OCI-M2 (cell line): ENCODE data around the gene DTYMK.
"Not testable (repeated sequence)": the region's sequence is repeated elsewhere in the genome, so short reads cannot be mapped to it uniquely, and the experiment has no call there.

Experiments used
- DNase-seq: peaks from one replicate; lab custom pipeline; 2025; ENCODE audit not compliant: unreplicated experiment; lab: John Stamatoyannopoulos, UW

Gene DTYMK, protein sequence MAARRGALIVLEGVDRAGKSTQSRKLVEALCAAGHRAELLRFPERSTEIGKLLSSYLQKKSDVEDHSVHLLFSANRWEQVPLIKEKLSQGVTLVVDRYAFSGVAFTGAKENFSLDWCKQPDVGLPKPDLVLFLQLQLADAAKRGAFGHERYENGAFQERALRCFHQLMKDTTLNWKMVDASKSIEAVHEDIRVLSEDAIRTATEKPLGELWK

GRCh38 chr2:241686650-241687425 is at the start of gene DTYMK:
Gene DTYMK, minus strand, starts transcription at chr2:241686815. Its CDS starts 32 bp downstream, at chr2:241686783.
- peak; percentile 62 for DNase-seq

- DNase-seq: no peak
Observed at GRCh38 chr2:241736111-241736510, 49.5 kb upstream of the DTYMK start.

DNA sequence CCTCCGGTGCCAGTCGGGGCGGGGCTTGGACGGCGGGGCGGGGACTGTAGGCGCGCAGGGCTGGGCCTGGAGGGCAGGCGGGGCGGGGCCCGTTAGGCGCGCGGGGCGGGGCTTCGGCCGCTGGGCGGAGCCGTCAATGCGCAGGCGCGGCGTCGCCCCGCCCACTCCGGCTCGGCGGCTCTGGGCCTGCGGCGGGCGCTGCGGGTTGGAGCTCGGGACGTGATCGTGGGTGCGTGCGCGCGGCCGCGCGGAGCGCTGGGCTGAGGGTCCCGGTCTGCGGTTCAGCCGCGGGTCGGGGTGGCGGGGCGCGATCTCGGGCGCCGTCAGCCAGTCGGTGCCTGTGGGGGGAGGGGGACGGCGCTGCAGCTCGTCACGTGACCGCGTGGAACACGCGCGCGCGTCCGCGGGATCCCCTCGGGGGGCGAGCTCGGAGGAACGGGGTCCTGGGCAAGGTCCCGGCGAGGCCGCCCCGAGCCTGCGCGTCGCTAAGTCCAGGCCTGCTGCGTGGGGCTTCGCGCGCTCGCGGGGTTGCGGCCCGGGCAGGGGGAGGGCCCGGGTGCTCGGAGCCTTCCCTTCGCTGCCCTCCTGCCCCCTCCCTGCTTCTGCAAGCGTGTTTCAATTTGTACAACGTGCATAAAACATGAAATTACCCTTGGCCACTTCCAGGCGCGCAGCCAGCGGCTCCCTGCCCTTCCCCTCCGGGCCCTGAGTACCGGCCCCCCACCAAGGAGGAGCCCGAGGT is 48.0 kb upstream of the DTYMK start, which contains the start of gene D2HGDH:
Gene D2HGDH (plus strand): TSS at position 164 of the 742 bp plus-strand sequence. CDS start 595 bp downstream, outside the sequence.
- peak; percentile 23 for DNase-seq

DNA sequence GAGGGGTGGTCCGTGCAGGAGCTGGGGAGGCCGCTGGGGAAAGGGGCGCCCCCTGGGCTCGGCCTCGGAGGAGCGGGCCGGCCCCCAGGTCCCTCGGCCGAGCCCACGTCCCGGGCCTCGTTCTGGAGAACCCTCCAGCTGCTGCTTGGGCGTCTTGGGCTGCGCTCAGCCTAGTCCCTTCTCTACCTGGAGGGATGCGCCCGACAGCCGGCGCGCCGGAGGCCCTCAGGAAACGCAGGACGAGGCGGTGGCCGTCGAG is 47.5 kb upstream of the DTYMK start:
- DNase-seq: no peak

DNA sequence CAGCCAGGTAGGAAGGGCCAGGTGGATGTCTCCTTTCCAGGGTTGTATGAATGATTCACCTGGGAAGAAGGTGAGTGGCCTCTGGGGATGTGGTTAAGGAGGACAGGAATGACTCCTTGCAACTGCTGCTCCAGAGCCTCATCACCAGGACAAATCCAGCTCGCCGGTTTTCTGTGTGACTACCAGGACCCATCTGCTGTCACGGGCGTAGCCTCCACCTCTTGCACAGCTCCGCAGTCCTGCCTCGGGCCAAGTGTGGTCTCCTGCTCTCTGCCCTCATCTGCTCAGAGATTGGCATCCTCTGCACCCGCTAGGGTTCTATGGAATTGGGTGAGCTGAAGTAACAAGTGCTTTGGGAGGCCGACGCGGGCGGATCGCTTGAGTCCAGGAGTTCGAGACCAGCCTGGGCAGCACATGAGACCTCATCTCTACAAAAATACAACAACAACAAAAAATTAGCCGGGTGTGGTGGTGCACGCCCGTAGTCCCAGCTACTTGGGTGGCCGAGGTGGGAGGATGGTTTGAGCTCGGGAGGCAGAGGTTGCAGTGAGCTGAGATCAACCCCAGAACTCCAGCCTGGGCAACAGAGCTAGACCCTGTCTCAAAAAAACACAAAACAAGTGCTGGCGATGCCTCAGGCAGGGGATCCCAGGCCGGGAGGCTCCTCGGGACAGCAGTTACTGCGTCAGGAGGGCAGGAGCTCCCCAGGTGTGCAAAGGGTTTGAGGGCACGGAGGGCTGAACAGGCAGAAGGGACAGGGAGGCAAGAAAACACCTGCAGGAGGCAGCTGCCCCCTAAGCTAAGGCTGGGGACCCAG is 47.0 kb upstream of the DTYMK start:
- DNase-seq: no peak

- DNase-seq: not testable (repeated sequence)
Observed at GRCh38 chr2:241732513-241733186, 46.0 kb upstream of the DTYMK start.

- DNase-seq: no peak
Observed at GRCh38 chr2:241730671-241731293, 44.2 kb upstream of the DTYMK start.

DNA sequence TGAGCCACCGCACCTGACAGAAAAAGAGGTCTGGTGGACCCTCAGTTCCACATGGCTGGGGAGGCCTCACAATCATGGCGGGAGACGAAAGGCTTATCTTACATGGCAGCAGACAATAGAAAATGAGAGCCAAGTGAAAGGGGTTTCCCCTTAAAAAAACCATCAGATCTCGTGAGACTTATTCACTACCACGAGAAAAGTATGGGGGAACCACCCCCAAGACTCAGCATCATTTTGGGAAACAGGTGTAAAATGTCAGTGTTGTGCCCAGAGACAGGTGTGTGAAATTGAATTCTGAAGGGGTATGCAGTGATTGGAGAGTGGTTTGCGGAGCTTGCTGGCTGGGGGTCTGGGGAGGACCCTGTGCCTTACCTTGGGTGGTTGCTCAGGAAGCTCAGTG is 43.3 kb upstream of the DTYMK start:
- DNase-seq: no peak

- no peak for DNase-seq
Observed at GRCh38 chr2:241728627-241729026, 42.0 kb upstream of the DTYMK start.

DNA sequence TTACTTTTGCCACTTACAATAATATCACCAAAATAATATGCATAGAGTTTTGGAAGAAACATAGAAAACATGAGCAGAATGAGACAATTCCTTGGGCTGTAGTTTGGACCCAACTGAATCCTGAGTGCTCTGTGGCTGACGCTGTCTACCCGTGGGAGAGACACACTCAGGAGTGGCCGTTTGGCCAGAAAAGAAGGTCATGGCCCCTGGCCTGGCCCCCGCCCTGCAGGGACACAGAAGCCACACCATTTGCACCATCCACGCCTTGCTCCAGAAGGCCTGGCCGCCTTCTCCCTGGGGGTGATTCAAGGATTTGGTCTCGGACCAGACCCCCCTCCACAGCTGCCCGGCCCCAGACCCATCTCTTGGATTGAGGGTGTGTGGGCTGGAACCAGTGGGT is 41.4 kb upstream of the DTYMK start:
- DNase-seq: no peak

DNA sequence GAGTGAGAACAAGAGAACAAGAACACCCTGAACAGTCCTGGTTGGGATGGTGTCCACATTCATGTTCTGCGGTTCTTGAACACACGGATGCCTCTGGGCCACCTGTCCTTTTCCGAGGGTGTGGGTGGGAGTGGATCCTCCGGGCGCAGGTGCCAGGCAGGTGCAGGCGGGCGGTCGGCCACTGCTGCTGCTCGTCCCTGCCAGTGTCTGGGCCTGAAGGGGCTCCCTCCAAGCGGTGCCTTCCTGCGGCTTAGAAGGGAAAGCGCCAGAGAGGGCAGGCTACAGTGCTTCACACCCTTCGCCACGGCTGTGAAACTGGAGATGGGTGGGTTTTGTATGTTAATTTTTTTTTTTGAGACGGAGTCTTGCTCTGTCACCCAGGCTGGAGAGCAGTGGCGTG is 39.8 kb upstream of the DTYMK start:
- DNase-seq: no peak

DNA sequence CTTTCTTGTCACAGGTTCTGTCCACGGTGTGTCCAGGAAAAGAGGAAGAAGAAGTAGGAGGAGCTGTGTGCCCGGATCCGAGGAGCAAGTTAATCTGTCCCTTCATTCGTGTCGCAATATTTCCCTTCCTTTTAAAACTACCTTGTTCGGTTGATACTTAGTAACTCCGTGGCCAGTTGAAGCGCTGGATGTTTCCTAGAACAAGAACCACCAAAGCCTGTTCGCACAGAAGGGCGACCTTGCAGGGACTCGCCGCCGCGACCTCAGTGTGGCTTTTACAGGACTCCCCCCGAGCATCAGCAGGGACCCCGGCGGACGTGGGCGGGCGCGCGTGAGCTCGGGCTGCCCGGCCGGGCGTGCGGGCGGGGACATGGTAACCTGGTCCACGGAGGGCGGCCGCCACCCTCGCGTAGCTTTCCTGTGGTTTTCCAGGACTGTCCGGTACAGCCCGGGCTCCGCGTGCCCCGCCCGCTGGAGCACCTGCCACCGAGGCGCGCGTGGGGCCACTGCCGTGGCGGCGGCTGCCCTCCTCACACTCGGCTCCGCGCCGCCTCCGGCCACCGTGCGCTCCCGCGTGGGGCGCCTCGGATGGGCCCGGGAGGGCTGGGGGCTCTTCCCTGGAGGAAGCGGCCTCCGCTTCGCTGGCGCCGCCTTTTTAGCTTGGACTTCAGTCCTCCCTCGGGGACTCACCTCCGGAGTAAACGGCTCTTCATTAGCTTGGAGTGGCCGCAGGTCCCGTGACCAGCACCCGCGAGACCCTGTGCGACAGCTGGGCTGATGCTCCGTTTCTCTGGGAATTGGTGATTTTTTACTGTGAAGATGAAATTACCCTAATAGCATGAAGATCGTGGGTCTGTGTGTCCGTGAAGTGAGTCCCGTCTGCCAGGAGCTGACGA is 38.6 kb upstream of the DTYMK start:
- no peak for DNase-seq

DNA sequence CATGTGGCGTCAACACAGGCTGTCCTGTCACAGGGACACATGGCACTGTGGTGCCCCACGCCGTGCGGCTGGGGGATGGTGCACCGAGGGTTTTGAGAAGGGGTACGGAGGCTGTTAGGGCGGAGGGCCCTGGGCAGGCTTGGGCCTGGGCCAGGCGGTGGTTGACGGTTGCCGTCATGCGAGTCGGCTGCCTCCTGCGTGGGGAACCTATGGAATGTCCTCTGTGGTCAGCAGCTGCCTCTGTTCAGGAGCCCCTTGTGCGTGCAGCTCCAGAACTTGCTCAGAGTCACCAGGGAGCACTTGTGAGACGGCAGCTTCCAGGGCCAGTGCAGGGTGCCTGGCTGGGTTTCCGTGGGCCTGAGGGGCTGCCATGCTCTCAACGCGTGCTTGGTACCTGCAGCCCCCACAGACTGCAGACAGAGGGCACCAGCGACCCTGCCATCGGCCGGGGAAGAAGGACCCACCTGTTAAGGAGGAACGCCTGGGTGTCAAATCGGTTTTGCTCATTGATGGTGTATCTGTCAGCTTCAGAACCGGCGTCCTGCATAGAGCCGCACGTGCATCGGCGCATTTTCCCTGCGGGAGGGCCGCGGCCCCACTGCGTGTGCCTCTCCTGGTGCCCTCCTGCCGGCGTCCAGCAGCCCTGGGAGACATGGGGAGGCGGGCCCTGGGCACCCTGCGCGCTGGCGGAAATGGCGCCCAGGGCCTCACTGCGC is 37.8 kb upstream of the DTYMK start:
- no peak for DNase-seq

DNA sequence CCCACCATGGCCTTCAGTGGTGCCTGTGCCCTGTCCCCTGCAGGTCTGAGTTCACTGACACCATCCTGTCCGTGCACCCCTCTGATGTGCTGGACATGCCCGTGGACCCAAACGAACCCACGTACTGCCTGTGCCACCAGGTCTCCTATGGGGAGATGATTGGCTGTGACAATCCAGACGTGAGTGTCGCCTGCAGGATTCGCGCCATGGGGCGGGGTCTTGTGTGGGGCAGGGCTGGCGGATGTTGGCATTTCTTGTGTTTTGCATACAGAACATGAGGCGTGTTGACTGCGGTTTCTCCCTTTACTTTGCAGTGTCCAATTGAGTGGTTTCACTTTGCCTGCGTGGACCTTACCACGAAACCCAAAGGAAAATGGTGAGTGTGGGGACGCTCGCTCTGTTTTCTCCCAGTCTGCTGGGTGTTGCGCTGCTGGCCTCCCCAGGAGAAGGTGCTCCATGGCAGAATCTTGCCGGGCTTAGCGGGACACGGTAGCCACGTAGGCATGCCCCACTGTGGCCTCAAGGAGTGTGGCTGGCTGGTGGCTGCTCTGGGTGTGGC is 36.4 kb upstream of the DTYMK start:
- no peak for DNase-seq

- DNase-seq: no peak
Observed at GRCh38 chr2:241721852-241722251, 35.2 kb upstream of the DTYMK start.

DNA sequence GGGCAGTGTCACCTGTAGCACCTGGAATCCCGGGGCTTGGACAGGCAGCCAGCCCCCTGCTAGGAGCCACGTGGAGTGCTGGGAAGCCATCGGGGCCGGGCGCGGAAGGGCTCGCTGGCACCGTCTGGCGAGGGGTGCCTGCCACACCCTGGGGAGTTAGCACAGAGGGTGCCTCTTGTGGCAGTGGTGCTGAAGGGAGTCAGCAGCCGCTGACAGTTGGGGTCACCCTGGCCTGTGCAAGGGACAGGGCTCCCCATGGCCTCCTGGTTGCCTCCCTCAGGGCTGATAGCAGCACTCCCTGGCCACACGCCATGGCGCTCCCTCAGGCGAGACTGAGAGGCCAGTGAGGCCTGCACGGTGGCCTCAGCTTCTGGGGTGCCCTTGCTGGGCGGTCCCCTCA is 33.9 kb upstream of the DTYMK start:
- DNase-seq: no peak

DNA sequence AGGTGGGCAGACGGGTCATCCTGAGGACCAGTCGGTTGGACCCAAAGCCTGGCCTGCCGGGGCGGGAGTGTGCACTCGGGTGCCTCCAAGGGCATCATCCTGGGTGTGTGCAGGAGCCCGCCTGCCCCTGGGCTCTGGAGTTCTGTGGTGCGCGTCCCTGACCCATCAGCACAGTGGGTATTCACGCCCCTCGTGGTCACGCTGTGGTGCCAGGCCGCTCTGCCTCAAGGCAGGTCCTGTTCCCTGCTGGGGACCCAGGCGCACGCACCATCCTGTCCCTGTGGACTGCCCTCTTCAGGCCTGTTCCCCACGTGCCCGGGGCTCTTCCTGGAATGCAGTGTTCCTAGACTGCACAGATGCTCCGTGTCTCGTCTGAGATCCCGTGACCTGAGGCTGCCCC is 33.5 kb upstream of the DTYMK start:
- no peak for DNase-seq

DNA sequence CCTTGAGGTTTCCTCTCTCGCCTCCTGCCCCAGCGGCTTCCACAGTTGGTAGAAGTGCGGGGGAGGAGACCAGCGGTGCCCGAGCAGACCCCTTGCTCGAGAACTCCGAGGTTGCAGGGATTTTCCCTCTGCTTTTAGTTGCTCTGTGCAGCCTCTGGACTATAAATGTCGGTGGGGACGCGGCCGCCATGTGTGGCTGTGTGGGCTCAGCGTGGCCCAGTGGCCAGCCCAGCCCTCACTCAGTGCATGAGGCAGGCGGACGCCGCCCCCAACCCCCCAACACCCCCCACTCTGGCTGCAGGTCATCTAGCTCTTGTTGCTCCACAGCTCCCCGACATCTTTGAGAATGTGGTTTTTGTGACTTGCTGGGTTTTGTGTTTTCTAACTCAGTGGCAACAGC is 32.5 kb upstream of the DTYMK start:
- DNase-seq: no peak
